ENCODE data around the gene PMVK. TPM values are rescaled to one million over a fixed set of nuclear protein-coding genes. Genes with fewer than 3 reads are reported as not detected.
"Not testable (repeated sequence)": the region's sequence is repeated elsewhere in the genome, so short reads cannot be mapped to it uniquely, and the experiment has no call there.

Gene PMVK
- polyA plus RNA-seq (2012; ENCODE audit: insufficient read depth, insufficient read length, low read depth): 56.1 TPM

- peak; percentile 95 for DNase-seq
- TF ChIP-seq CTCF (IDR thresholded peaks at IDR 0.05; ENCODE audit: low read depth, low read length): peak; percentile 36
- Histone ChIP-seq H3K4me3 (ENCODE audit: low read depth, low read length) (peak within 1 kb of the TSS; percentile 83), H3K36me3 (no peaks in the 10 kb centered on the region), H3K9me3 (no peaks in the 10 kb centered on the region), H3K27me3 (no peaks in the 10 kb centered on the region), H3K4me1 (no peaks in the 10 kb centered on the region; the same call in 1 of the 2 replicates)
These were observed at the start of gene PMVK for GRCh38 chr1:154936555-154937084. Gene PMVK (minus strand): TSS chr1:154936719. CDS start chr1:154936685, 34 bp downstream.

GRCh38 chr1:154983776-154984466, 47.4 kb upstream of the PMVK start:
- Histone ChIP-seq H3K9me3 (no peaks in the 10 kb centered on the region), H3K36me3 (peaks cover 44% of the 10 kb centered on the region)
- DNase-seq: no peak

GRCh38 chr1:154982897-154983648, 46.6 kb upstream of the PMVK start, which contains the start of gene FLAD1:
Gene FLAD1 (plus strand): TSS chr1:154983344. CDS start chr1:154983695, 351 bp downstream.
- Histone ChIP-seq H3K9me3 (no peaks in the 10 kb centered on the region), H3K27me3 (no peaks in the 10 kb centered on the region), H3K4me3 (ENCODE audit: low read depth, low read length) (peak within 1 kb of the TSS; percentile 74), H3K4me1 (peaks cover 11% of the 10 kb centered on the region), H3K36me3 (peaks cover 35% of the 10 kb centered on the region)
- no peak for TF ChIP-seq CTCF (IDR thresholded peaks at IDR 0.05; ENCODE audit: low read depth, low read length)
- DNase-seq: peak; percentile 98

More at GRCh38 chr1:154983776-154984466, 47.4 kb upstream of the PMVK start:
- no peak for TF ChIP-seq CTCF (IDR thresholded peaks at IDR 0.05; ENCODE audit: low read depth, low read length)
- Histone ChIP-seq H3K4me3 (ENCODE audit: low read depth, low read length) (peak overlapping the region; percentile 74), H3K4me1 (peaks cover 11% of the 10 kb centered on the region), H3K27me3 (no peaks in the 10 kb centered on the region)

GRCh38 chr1:154982341-154982740, 45.8 kb upstream of the PMVK start:
- peak overlapping the region; percentile 74 for H3K4me3 ChIP-seq (ENCODE audit: low read depth, low read length)
- no peak for TF ChIP-seq CTCF (IDR thresholded peaks at IDR 0.05; ENCODE audit: low read depth, low read length)
- H3K36me3 ChIP-seq: peaks cover 28% of the 10 kb centered on the region
- no peak for DNase-seq
- H3K4me1 ChIP-seq: peaks cover 18% of the 10 kb centered on the region
- H3K9me3 ChIP-seq: no peaks in the 10 kb centered on the region
- H3K27me3 ChIP-seq: no peaks in the 10 kb centered on the region

- Histone ChIP-seq H3K36me3 (peaks cover 14% of the 10 kb centered on the region), H3K4me3 (ENCODE audit: low read depth, low read length) (peak overlapping the region; percentile 15; the same call in 1 of the 2 replicates), H3K9me3 (no peaks in the 10 kb centered on the region), H3K27me3 (no peaks in the 10 kb centered on the region), H3K4me1 (peaks cover 22% of the 10 kb centered on the region)
- no peak for TF ChIP-seq CTCF (IDR thresholded peaks at IDR 0.05; ENCODE audit: low read depth, low read length)
- DNase-seq: peak; percentile 62
These were observed 41.8 kb upstream of the PMVK start for GRCh38 chr1:154978360-154978759.

- not testable (repeated sequence) for DNase-seq
These were observed 41.2 kb upstream of the PMVK start for GRCh38 chr1:154977762-154978161.

More at GRCh38 chr1:154977762-154978161, 41.2 kb upstream of the PMVK start:
- peaks cover 22% of the 10 kb centered on the region for H3K4me1 ChIP-seq
- peaks cover 14% of the 10 kb centered on the region for H3K36me3 ChIP-seq
- H3K27me3 ChIP-seq, H3K9me3 ChIP-seq: not testable (repeated sequence)
- peak overlapping the region; percentile 15 for H3K4me3 ChIP-seq (ENCODE audit: low read depth, low read length)
